T-helper 2 cell (primary cell): ENCODE results near the gene ISCA2.

Experiments used
- DNase-seq, 5 experiments: peaks; one replicate each; pipeline versions ENCODE4 v3.0.0 to v3.0.0-alpha.2; 2012 to 2022

The ISCA2 gene

DNA sequence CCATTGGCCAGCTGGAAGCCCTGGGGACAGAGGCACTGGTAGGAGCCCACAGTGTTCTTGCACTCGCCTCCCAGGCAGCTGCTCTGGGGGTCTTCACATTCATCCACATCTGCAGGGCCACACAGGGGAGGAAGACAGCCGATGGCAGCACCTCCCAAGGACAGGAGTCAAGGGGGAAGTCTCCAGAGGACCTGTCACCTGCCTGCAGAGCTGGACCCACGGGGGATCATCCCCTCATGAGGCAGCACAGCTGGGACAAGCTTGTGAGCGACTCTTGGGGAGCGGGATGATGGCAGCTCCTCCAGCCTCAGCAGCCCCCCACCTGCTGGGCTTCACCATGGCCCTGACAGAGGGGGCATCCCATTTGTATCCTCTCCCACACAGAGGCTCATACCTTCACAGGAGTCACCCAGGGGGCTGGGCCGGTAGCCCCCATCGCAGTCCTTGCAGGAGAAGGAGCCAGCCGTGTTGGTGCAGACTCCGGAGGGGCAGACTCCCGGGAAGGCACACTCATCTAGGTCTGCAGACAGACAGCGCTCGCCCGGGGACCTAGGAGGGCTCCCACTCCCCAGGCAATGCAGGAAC, 15.4 kb downstream of the ISCA2 start:
- DNase-seq, result no peak

DNA sequence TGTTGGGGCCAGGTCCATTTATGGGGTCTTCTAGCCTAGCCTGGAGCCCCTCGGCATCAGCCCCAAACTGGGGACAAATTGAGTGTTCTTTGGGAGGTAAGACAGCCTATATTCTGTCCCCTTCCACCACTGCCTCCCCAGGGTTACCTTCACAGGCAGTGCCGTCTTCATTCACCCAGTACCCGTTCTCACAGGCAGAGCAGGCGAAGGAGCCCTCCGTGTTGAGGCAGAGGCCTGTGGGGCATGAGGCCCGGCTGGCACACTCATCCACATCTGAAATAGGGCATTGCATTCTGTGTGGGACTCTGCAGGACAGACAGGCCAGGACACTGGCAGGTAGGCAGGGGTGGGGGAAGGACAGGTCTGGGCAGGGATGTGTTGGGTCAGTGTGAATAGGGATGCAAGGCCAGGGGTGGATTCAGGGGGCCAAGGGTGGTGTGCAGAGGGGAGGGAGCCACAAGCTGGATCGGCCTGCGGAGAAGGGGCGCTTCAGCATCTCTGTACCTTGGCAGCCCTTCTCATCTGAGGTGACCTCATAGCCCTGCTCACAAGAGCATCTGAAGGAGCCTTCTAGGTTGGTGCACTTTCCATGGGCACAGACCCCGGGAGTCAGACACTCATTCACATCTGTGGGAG, 16.1 kb downstream of the ISCA2 start:
- DNase-seq, result no peak

- DNase-seq, result no peak
Measured at GRCh38 chr14:74510223-74510931, 16.8 kb downstream of the ISCA2 start.

DNA sequence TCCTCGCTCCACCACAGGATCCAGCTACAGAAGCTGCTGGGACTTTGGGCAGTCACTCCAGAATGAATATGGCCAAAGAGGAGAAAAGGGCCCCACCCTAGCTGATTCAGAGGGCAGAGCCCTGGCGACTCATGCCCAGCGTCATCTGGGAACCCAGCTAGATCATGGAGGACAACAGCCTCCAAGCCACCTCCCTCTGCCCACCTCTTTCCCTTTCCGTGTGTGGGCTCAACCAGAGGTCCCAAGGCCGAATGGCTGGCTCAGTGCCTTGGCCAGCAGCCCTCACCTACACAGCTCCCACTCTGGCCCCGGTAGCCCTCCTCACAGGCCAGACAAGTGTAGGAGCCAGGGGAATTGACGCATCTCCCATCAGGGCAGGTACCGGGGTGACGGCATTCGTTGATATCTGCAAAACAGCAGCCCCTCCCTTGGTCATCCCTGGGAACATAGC, 17.4 kb downstream of the ISCA2 start:
- no peak for DNase-seq

- DNase-seq, result no peak
Measured at GRCh38 chr14:74511966-74512830, 18.6 kb downstream of the ISCA2 start.

- DNase-seq, result no peak
Measured at GRCh38 chr14:74514471-74514941, 20.9 kb downstream of the ISCA2 start.

DNA sequence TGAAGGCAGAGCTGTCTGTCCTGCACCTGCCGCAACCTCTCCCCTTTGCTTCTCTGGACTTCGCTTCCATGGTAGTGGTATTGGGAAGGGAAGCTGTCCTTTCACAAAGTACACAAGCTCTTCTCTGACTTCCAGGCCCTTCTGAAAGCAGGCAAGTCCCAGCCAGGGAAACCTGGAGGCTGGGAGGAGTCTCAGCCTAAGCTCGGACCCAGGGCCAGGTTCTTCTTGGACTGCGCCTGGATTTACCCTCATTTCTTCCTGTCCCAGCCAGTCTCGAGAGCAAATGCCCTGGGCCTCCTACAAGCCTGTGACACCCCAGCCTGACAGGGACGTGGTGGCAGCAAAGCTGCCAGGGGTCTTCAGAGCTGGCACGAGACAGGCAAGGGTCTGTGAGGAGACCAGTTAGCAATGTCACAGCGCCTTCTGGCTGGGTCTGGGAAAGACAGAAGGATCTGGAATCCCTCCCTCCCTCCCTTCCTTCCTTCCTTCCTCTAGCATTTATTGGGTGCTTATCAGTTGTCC, 22.4 kb downstream of the ISCA2 start:
- no peak for DNase-seq

DNA sequence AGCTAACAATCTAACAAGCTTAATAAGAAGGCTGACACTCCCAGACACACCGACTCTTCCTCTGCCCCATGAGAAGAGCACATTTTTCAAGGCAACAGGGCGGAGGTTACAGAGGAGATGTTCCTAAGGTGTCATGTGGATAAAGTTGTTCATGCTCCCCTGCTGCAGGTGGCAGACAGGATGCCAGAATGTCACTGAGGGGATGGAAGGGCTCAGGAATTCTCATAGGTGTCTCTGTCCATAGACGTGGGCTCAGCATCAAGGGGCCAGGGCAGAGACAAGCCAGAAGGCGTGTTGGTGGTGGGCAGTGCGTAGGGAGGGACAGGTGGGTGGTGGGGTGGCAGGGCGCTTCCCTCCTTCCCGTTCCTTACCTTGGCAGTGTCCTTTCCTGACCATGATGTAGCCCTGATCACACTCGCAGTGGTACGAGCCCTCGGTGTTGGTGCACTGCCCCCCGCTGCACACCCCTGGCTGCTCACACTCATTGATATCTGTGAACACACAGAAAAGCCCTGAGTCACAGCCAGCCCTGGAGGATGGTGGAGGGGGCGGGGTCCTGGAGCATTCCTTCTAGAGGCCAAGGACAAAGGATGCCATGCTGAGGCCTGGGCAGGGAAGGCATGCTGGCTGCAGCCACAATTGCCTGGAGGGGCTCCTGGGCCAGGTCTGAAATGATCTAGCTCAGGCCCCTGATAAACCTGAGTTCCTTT, 23.0 kb downstream of the ISCA2 start:
- DNase-seq, result no peak

GRCh38 chr14:74517731-74518130, 24.2 kb downstream of the ISCA2 start:
- DNase-seq, result no peak

- DNase-seq, result no peak
Measured at GRCh38 chr14:74518221-74518620, 24.7 kb downstream of the ISCA2 start.

- no peak for DNase-seq
Measured at GRCh38 chr14:74519316-74520074, 25.9 kb downstream of the ISCA2 start.

DNA sequence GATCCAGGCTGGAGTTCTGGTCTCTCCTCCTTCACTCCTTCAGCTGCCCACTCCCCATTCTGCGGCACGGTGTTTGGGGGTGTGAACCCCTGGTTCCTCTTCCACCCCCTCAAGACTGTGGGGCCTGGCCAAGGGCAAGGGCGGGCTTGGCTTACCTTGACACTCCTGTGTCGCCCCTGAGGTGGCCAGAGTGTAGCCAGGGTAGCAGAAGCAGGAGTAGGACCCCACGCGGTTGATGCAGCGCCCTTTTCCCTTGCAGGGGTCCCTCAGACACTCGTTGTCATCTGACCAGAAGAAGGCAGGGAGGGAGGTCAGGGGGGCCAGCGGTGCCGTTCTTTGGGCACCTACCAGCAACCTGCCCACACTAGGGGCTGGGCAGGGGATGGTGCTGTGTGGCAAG, 28.2 kb downstream of the ISCA2 start:
- DNase-seq, result no peak

GRCh38 chr14:74522740-74523139, 29.2 kb downstream of the ISCA2 start:
- DNase-seq, result no peak

DNA sequence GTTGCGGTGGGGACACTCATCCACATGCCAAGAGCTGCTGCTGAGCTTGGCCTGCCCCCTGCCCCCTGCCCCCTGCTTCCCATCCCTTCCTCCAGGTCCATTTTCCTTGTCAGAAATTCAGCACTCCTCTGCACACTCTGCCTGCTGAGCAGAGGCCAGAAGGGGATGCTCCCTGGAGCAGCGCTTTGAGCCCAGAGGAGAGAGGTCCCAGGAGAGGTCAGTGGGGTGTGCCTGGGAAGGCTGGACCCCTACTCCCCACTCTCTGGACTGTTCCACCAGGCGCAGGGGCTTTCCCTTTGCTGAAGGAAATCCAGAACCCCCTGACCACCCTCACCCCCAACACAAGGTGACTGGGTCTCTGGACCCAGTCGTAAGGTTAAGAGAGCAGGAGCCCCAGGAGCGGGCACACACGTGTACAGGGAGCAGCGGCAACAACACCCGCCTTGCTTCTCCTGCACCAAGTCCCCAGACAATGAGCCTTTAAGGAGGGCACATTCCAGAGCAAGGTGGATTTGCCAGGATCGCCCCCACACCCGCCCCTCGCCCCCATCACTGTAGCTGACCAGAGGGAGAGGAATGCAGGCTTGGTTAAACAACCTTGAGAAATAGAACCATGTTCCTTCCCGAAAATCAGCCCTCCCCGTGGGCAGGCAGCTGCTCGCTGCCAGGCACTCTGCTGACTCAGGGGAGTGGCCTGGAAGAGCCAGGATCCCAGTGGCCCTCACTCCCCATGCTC, 30.7 kb downstream of the ISCA2 start:
- DNase-seq, result no peak

- no peak for DNase-seq
Measured at GRCh38 chr14:74524812-74525135, 31.2 kb downstream of the ISCA2 start.

DNA sequence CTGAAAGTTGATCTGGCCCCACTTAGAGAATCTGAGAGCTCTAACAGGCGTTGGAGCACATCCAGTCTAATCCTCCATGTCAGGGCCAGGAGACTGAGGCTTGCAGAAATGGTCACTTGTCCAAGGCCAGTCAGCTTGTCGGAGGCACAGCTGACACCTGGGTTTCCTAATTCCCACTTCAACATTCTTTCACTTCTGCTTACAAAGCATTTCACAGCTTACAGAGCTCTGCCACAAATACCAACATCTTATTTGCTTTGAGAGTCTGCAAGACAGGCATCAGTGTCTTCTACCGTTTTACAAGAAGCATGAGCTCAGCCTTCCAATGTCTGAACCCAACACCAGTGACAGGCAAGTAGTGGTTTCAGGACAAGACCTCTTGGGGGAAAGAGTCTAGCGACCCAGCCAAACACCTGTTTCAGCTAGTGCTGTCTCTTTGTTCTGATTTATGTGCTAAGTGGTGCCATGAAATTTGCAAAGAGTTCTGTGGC, 31.8 kb downstream of the ISCA2 start:
- no peak for DNase-seq

- no peak for DNase-seq
Measured at GRCh38 chr14:74526854-74527585, 33.5 kb downstream of the ISCA2 start.

DNA sequence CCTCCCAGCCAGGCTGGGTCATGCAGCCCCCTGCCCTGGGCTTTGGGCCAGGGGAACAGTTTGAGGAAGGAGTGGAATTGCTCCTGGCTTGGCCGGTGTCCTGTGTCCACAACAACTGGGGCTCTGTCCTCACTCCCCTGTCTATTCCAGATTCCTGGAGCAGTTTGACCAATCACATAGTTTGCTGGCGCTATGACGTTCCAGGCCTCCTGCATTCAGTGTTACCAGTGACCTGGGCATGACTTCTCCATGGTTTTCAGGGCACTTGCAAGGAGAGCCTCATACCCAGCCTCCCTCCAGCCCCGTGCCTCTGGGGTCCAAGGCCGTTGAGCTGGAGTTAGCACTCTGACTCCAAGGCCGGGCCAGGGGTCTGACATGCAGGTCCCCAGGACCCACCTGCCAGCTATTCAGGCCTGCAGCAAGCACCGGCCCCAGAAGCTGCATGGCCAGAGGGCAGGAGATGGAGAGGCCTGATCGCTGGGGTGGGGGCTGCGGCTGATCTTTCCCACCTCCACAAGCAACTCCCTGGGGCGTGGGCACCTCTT, 34.2 kb downstream of the ISCA2 start:
- no peak for DNase-seq

DNA sequence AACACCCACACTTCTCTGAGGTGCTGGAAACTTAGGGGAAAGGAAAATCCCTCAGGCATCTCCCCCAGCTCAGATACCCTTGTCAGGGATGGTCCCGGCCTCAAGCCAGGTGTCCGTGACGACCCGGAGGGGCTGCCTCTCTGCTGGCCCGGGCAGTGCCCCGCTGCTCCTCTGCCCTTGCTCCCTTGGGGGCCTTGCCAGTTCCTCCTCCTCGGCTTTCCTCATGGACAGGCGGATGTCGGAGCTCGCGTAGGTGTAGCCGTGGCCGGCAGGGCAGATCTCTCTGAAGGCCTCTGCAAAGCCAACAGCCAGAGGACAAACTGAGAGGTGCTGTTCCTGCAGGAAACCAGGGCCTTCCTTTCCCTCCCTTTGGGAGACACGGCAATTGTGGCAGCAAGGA, 34.8 kb downstream of the ISCA2 start:
- no peak for DNase-seq

DNA sequence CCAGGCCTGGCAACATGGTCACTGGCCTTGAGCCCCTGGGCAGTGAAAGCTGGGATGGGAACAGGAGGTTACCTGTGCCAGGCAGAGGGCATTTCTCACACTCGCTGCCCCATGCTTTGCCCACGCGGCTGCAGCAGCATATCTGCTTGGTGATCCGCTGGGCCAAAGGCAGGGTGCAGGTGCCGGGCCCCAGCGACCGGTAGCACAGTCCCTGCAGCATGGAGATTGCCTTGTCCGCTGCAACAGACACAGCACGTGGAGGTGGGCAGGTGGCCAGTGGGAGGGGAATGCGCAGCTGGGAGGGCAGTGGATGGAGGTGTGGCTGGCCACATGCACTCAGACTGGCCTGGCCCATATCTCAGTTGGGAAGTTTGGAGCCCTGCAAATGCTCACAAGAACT, 35.3 kb downstream of the ISCA2 start:
- no peak for DNase-seq
